HG03103 (cell line): Measurements from ENCODE around the gene ACAP2.
"Not testable (repeated sequence)": the region's sequence is repeated elsewhere in the genome, so short reads cannot be mapped to it uniquely, and the experiment has no call there.

Experiments used
- ATAC-seq: cut with Tn5 transposase; IDR thresholded peaks from one replicate; pipeline ENCODE4 v1.9.1; 2021; ENCODE audit warnings: low read depth; ENCODE audit not compliant: unreplicated experiment

Gene ACAP2

DNA sequence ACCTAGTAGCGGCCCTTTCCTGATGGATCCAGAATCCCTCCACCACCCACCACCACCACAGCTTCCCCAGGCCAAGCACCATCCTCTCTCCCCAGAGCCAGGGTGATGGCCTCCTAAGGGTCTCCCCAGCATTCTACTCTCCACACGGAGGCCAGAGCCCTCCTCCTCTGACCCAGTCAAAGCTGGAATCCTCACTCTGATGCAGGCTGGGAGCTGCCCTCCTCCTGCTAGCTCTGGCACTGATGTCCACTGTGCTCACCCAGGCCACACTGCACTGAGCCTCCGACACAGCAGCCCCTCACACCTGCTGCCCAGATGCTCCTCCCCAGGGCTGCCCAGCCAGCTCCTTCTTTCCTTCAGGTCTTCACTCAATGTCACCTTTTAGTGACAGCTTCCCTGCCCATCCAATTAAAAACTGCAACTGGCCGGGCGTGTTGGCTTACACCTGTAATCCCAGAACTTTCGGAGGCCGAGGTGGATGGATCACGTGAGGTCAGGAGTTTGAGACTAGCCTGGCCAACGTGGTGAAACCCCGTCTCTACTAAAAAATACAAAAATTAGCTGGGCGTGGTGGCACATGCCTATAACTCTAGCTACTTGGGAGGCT is 192.9 kb downstream of the ACAP2 start:
- no peak for ATAC-seq

DNA sequence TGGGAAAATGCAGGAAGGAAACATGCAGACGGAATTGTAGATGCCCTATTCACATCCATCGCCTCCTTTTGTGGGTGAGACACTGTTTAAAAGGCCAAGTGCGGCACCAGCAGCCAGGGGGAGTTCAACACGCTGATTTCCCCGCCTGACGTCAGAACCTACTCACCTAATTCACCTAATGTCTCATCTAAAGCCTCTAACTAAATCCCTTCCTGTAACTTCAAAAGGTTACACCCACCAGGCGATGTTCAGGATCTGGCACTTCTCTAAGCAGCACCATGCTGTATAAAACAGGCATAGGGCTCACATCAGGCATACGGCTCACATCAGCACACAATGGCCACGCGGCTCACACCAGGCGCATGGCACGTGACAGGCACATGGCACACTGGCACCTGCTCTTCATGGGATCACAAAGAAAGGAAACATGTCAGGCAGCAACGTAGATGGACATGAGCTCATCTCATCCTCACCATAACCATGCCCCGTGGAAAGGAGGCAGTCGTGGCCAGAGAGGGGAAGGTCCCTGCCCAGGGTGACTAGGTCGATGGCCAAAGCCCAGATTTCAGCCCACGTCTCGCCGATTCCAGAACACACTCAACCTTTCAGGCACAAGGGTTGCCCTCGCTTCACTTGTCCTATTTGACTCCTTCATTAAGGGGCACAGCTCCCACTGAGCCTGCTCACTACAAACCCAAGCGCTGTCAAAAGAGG is 193.6 kb downstream of the ACAP2 start:
- ATAC-seq, result no peak

DNA sequence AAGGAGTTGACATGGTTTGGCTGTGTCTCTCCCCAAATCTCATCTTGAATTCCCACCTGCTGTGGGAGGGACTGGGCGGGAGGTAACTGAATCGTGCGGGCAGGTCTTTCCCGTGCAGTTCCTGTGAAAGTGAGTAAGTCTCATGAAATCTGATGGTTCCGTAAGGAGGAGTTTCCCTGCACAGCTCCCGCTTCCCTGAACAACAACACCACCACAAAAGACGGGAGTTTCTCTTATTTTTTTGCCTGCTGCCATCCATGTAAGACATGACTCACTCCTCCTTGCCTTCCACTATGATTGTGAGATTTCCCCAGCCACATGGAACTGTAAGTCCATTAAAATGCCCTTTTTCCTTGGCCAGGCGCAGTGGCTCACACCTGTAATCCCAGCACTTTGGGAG is 194.5 kb downstream of the ACAP2 start:
- no peak for ATAC-seq

DNA sequence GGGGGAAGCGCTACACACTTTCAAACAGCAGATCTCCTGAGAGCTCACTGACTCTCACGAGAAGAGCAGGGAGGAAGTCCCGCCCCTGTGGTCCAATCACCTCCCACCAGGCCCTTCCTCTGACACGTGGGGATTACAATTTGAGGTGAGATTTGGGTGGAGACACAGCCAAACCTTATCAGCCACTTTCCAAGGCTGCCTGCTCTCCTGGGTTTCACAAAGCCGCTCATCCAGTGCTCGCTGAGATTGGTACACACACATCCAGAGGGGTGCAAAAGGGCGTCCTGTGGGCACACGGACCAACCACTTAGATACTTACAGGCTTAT is 195.0 kb downstream of the ACAP2 start:
- no peak for ATAC-seq

DNA sequence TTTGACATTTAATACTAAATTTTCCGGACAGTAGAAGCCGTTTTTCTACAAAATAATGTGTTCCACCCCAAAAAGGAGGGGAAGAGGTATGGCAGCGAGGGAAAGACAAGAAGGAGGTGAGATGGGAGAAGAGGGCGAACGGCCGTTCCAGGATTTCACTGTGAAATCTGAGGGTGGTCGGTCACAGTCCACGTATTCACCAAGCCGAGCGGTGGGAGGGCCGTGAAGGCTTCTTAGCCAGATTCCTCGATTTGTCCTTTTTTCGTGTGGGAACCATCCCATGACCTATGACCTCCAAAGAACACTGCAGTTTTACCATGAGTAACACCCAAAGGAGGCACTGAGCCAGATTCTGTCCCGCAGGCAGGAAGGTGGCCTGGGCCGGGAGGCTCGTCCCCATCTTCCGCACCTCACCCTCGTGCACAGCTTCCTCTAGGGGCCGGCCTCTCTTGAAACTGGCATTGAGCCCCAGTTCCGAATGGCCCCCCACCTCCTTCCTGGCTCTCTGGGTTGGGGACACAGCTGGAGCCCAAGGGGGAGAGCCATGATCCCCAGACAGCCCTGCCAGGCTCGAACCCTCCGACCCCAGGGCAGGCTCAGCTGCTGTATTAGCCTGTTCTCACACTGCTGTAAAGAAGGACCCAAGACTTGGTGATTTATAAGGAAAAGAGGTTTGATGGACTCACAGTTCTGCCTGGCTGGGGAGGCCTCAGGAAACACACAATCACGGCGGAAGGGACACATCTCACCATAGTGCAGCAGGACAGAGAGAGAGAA is 195.5 kb downstream of the ACAP2 start:
- no peak for ATAC-seq

DNA sequence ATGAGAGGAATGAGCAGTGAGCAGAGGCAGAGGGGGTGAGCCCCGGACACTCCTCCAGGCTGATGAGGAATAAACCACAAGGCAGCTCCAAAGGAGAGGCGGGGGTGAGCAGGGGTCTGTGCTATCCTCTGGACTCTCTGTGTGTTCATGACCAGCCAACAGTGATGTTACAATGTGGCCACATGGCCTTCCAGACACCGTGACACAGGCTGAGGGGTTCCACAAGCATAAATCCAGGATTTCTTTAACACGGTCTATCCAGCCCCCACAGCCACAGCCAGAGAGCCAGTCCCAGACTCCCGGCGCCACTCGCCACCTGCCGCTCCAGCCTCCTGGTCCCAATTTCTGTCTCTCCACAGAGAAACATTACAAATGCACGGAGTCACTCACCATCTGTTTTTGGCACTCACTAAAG is 196.2 kb downstream of the ACAP2 start:
- ATAC-seq, result no peak

DNA sequence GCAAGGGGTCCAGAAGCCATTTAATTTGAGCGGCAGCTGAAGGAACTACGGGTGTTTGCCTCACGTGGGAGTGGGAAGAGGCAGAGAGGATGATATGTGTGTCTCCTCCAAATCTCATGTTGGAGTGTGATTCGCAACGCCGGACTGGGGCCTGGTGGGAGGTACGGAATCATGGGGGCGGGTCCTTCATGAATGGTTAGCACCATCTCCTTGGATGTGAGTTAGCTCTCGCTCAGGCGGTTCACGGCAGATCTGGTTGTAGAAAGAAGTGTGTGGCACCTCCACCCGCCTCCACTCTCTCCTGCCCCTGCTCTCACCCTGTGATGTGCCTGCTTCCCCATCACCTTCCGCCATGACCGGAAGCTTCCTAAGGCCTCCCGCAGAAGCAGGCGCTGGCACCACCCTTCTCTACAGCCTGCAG is 197.3 kb downstream of the ACAP2 start:
- no peak for ATAC-seq

DNA sequence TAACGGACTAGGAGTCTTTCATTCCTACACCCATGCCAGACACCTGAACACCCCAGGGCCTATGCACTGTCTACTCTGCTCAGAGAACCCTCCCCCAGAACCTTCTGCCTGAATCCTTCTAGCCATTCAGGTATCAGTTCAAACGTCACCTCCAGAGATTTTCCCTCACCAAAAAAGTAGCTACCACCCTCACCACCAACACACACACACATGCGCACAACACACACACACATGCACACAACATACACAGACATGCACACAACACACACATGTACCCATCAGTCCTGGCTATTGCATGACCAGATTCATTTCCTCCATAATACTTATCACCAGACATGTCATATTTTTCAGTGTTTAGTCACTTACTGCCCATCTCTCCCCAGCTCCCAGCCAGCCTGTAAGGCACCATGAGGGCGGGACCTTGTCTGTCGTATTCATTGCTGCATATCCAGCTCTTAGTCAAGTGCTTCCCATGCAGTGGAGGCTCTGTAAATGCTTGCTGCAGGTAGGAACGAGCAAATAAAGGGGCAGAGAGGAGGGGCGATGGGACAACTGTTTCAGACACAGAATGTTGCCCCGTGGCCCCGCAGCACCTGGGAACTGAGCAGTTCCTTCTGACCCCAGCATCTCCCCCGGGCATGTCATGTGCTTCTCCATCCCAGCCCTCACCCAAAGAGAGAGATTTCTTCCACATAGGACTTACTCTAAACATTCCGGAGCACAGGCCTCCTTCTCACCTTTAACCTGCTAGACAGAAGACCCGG is 201.0 kb downstream of the ACAP2 start:
- ATAC-seq, result no peak

DNA sequence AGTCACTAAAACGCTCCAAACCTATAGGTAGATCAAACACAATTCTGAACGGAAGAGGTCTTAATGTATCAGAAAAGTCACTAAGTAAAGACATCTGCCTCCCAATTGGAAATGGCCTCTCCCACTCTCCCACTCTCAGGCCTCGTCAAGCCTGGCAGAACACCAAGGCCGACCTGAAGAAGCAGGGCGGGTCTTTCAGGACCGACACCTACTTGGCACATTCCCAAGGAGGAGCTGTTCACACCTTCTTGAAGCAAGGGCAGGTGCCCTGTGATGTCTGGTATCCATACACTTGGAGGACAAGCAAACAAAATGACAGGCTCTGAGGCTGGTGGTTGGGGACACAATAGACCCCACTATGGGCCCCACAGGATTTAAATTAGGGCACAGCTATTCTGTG is 201.9 kb downstream of the ACAP2 start:
- ATAC-seq, result no peak

DNA sequence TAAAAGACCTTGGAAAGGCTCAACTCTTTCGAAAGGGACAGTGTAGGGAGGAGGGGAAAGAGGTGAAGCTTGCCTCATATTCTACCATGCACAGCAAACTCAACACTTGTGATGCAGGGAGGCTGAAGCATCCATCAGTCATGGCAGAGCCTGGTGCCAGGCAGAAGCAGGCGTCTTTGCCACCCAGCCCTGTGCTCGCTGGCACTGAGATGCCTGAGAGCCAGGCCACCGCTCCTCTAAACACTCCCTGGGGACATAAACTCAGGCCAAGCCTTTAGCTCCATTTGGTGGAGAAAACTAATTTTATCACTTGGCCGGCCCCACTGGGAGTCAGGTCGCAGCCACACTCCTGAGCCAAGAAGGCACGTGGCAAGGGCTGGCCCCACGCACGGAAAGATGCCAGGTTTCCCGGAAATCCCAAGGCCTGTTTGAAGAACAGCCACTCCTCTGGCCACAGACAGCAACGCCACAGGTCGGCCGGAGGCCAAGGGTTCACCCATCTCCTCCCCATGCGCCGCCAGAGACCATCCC is 202.6 kb downstream of the ACAP2 start:
- ATAC-seq, result no peak

DNA sequence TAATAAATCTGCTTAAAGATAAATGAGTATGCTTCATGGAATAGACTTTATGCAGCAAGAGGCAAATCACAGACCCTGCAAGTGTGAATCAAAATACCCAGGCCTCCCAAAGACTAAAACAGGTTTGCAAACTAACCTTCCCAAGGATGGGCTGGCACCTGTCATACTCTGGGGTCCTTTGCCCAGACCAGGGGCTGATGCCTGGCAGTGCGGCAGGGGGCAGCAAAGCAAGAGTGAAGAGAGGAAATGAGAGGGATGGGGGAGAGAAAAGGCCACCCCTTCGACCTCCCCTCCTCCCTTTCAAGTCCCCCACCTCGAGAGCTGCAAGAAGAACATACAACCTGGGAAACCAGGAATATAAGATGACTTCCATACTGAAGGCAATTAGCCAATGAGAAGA is 203.7 kb downstream of the ACAP2 start:
- no peak for ATAC-seq

DNA sequence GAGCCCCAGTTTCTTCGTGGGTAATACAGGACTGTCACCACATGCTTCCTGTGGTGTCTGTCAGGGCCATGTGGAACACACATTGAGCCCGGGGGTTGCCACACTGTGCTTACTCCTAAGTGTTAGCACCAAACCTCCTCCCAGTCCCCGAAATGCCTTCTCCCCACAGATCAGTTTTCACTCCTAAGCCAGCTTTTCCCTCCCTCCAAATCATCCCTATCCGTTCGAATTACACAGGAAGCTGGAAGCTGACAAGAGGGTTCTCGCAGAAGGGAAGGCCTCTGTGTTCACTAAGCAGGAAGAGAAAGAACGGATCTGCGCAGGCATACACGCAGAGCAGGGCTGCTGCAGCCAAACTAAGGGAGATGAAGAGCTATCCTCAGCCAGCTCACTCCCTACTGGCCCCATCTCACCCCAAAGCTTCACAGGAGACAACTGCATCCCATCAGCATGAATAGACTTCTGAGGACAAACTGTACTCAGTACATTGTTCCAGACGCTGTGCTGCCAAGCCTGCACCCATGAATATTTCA is 204.2 kb downstream of the ACAP2 start:
- ATAC-seq, result no peak

DNA sequence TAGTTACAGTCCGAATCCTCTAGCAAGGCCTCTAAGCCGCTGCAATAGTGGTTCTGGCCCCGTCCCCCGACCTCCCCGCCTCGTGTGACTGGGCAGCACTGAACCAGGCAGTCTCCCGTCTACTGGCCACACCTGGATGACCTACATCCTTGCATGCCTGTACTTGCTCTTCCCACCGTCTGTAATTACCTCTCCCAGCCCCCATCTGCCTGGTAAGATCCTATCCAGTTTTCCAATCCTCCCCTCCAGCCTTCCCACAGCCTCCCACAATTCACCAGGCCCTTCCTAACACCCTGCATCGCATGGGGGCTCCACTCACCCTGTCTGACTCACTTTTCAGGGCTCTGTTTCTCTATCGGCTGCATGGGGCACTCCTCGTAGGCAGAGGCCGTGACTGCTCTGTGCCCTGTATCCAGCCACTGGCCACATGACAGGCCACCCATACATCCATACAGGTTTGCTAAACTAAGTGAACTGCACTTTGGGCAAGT is 204.7 kb downstream of the ACAP2 start:
- no peak for ATAC-seq

DNA sequence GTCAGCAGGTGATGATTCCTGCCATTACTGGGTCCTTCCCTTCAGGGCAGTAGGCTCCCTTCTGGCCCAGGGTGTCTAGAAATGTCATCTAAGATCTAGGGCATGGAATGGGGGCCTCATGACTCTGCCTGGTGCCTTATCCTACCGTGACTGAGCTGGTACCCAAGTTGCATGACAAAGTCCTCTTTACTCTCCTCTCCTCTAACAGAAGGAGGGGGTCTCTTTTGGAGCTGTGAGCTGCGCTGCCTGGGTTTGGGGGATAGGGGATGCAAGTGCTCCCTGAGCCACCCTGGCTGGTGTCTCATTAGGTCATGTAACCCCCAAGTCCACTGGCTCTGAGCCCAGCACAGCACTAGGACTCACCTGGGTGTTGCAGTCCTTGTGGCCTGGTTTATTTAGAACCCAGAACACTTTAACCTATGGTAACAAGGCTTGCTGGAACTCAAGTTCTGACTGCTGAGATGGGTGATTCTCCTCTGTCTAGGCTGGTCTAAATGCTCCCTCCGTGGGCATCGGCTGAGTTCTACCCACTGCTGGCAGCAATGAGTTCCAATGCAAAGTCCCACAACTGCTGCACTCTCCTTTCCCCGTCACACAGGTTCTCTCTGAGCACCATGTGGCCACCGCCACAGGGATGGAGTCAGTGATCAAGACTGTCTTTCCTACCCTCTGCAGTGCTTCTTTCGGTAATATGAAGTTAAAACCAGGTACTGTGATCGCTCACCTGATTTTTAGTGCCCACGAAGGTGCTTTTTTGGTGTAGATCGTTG is 205.8 kb downstream of the ACAP2 start:
- ATAC-seq, result no peak

DNA sequence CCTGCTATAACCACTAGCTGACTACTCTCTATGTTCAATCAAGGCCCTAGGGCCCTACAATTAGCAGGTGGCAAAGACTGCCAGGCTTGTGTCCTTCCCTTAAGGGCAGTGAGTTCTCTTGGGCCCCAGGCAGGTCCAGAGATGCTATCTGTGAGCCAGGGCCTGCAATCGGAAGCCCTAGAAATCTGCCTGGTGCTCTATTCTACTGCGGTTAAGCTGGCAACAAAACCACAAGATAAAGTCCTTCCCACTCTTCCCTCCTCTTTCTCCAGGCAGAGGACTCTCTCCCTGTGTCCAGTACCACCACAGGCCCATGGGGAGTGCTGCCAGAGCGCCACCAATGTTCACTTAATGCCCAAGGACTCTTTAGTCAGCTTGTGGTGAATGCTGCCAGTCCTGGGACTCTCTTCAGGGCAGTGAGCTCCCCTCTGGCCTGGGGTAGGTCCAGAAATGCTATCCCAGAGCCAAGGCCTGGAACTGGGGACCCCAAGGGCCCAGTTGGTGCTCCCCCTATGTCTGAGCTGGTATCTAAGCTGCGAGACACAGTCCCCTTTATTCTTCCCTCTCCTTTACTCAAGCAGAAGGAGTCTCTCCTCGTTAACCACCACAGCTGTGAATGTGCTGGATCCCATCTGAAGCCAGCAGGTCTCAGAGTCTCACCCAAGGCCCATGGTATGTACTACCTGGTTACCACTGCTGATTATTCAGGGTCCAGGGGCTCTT is 206.6 kb downstream of the ACAP2 start:
- ATAC-seq, result no peak

DNA sequence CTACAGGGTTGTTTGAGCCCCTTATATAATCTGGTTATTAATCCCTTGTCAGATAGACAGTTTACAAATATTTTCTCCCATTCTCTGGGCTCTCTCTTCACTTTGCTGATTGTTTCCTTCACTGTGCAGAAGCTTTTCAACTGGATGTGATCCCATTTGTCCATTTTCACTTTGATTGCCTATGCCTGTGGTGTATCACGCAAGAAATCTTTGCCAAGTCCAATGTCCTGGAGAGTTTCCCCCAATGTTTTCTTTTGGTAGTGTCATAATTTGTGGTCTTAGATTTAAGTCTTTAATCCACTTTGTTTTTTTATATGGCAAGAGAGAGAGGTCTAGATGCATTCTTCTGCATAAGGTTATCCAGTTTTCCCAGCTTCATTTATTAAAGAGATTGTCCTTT is 212.6 kb downstream of the ACAP2 start:
- no peak for ATAC-seq

DNA sequence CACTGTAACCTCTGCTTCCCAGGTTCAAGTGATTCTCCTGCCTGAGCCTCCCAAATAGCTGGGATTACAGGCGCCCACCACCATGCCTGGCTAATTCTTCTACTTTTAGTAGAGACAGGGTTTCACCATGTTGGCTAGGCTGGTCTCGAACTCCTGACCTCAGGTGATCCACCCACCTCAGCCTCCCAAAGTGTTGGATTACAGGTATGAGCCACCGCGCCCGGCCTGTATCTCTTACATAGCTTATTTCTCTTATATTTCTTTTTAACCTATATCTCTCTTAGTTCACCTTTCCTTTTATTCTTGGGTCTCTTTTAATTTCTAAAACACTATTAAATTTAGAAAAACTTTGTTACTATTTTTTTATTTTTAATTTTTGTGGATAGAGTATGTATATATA is 213.9 kb downstream of the ACAP2 start:
- not testable (repeated sequence) for ATAC-seq

DNA sequence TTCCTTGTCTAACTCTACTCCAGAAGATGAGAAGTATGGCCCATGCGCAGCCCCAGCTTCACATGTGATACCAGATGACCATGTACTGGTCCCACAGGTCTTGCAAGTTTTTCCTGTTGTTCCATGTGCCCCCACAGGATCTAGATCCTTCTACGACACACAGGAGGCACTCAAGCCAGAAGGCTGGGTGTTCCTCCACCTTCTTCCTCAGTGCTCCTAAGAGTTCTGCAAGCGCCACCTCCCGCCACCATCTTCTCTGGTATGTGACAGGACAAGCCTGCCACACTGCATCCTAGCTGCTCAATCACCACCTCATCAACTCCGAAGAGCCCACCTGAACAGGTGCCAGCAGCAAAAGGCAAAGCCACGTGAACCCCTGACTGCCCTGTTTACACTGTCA is 214.9 kb downstream of the ACAP2 start:
- no peak for ATAC-seq

DNA sequence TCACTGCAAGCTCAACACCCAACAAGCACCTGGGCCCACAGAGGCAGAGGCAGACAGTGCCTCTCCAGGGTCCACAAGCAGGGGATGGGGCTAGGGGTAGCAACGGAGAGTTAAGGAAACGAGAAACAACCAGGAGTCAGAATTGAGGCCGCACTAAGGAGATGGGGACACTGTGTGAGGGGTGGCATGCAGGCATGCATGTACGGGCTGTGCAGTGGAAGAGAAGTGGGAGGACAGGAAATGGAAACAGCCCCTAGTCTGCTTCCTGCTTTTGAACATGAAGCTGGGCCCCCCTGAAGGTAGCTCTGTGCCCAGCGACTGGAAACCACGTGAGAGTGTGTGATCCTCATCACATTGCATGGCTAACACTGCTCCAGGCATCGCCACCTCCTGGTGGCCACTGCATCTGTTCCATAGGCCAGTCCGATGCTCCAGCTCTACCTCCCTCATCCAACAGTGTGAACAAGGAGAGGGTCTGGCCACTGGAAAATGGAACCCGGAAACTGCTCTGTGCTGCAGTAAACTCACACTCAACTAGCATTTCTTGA is 215.8 kb downstream of the ACAP2 start:
- ATAC-seq, result no peak
